Karpas-422 (cell line): ENCODE data around the gene FGR. TPM values are rescaled to one million over a fixed set of nuclear protein-coding genes. Genes with fewer than 3 reads are reported as not detected.

Source experiments
- DNase-seq: peaks from one replicate; pipeline ENCODE4 v3.0.0-alpha.2; 2015
- H2AFZ ChIP-seq: fragments of 200-600 bp; sonication (generic); 2 replicates; pipeline ENCODE4 v1.6.1; 2014; ENCODE audit warnings: antibody characterized with exemption, low read length, mixed read lengths
- H3K27ac ChIP-seq: fragments of 200-600 bp; sonication (generic); 2 replicates; pipeline ENCODE4 v1.5.1; 2014; ENCODE audit warnings: mild to moderate bottlenecking, low read length, moderate library complexity
- H3K27me3 ChIP-seq: fragments of 200-600 bp; sonication (generic); 2 replicates; pipeline ENCODE4 v1.6.1; 2014; ENCODE audit warnings: low read length, mixed read lengths
- H3K36me3 ChIP-seq: fragments of 200-600 bp; sonication (generic); 2 replicates; pipeline ENCODE4 v1.6.1; 2014; ENCODE audit warnings: low read length, mixed read lengths; ENCODE audit not compliant: insufficient read depth
- H3K4me1 ChIP-seq: fragments of 200-600 bp; sonication (generic); 2 replicates; pipeline ENCODE4 v1.6.1; 2014; ENCODE audit warnings: mild to moderate bottlenecking, low read length, mixed read lengths
- H3K4me2 ChIP-seq: fragments of 200-600 bp; sonication (generic); 2 replicates; pipeline ENCODE4 v1.6.1; 2014; ENCODE audit warnings: low read length, low read depth, mild to moderate bottlenecking; ENCODE audit not compliant: poor library complexity, severe bottlenecking
- H3K4me3 ChIP-seq: fragments of 200-600 bp; sonication (generic); 2 replicates; pipeline ENCODE4 v1.5.1; 2014; ENCODE audit warnings: mild to moderate bottlenecking, antibody characterized with exemption, low read length, mixed read lengths
- H3K79me2 ChIP-seq: fragments of 200-600 bp; sonication (generic); 2 replicates; pipeline ENCODE4 v1.6.1; 2014; ENCODE audit warnings: mild to moderate bottlenecking, low read length, mixed read lengths
- H3K9ac ChIP-seq: fragments of 200-600 bp; sonication (generic); 2 replicates; pipeline ENCODE4 v1.6.0; 2014; ENCODE audit warnings: low read length
- H3K9me2 ChIP-seq: fragments of 200-600 bp; sonication (generic), shearing (Covaris generic); replicated peaks from 2 replicates; pipeline ENCODE4 v1.6.0; 2014; ENCODE audit warnings: mild to moderate bottlenecking, low read length, moderate library complexity; ENCODE audit not compliant: insufficient read depth
- H3K9me3 ChIP-seq: fragments of 300-700, 200-600 bp; sonication (generic); 2 replicates; pipeline ENCODE4 v1.6.1; 2014; ENCODE audit warnings: low read length, mixed read lengths
- H4K20me1 ChIP-seq: fragments of 200-600 bp; sonication (generic); 2 replicates; pipeline ENCODE4 v1.6.1; 2014; ENCODE audit warnings: mild to moderate bottlenecking, antibody characterized with exemption, low read length, low read depth; ENCODE audit not compliant: insufficient read depth
- total RNA-seq: library from RNA; depleted of rRNA; stranded (reverse); fragments of >200 nt; shearing (Covaris generic); gene quantifications from 2 replicates; pipeline ENCODE4 v1.2.3, GENCODE V29; 2014; ENCODE audit warnings: low replicate concordance

FGR gene
- total RNA-seq, 1 experiment from 2014 or later, result 3.0 TPM

DNA sequence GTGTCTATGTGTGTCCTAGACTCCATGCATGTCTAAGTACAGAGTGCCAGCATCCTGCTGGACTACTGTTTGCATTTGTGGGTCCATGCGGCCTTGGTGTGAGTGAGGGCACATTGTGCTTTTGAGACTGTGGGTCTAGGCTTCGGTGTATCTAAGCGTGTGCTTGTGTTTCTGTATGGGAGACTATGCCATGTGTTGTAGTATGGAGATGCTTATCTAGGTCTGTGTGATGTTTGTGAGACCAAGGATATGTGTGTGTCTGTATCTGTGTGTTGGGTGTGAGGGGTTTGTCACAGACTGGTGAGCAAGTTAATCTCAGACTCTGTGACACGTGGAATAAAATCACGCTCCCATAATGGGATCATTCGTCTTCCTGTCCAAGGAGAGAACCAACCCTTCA is 45.5 kb downstream of the FGR start:
- no peaks in the 10 kb centered on the region for H3K36me3 ChIP-seq
- H3K9me3 ChIP-seq, result no peaks in the 10 kb centered on the region
- no peak overlapping the region for H2AFZ ChIP-seq
- no peak for DNase-seq
- H3K27me3 ChIP-seq, result no peaks in the 10 kb centered on the region
- no peak overlapping the region for H3K9ac ChIP-seq
- H4K20me1 ChIP-seq, result peaks cover 16% of the 10 kb centered on the region; the same call in 1 of the 2 replicates
- H3K27ac ChIP-seq, result no peak overlapping the region
- H3K9me2 ChIP-seq, result no peaks in the 10 kb centered on the region
- no peaks in the 10 kb centered on the region for H3K4me1 ChIP-seq
- H3K4me3 ChIP-seq, result no peak overlapping the region
- H3K79me2 ChIP-seq, result no peaks in the 10 kb centered on the region
- H3K4me2 ChIP-seq, result no peak overlapping the region

DNA sequence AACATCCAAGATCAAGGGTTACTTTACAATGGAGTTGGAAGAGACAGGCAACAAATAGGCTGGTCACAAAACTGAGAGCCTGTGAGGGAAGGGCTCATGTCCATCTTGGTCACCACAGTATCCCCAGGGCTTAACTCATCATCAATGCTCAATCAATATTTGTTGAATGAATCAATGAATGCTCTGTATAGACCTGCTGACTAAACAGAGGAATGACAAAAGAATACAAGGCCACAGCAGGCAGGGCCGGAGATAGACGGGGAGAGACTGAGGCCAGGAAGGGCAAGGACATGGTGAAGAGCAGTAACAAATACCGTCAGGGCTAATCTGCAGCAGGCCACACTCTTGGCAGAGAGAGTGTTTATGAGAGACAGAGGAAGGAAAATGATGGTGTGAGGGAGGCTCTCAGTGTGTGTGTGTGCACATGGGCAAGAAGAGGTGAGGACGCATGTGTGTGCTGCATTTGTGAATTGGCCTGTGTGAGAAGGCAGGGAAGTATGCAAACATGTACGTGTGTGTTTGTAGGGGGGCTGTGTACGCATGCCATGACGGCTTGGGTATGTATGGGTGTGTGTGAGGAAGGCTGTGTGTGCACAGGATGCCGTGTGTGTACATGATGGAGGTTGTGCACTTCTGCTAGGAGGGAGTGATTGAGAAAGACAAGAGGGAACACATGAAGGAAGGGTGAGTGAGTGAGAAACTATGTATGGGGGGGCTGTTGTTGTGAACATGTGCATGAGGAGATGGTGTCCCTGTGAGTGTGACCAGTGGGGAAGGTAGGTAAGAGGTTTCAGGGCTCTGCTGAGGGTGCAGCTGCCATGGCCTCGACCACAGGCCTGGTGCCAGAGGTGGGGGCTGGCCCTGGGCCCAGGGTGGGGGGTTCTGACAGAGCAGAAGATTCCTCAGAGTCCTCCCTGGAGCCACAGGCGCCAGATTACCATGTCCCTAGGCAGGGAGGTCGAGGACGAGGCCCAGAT is 46.4 kb downstream of the FGR start:
- Histone ChIP-seq H3K36me3 (no peaks in the 10 kb centered on the region), H3K9me3 (no peaks in the 10 kb centered on the region), H3K4me3 (no peak overlapping the region), H3K9me2 (no peaks in the 10 kb centered on the region), H4K20me1 (peaks cover 14% of the 10 kb centered on the region; the same call in 1 of the 2 replicates), H3K9ac (no peak overlapping the region), H3K4me2 (no peak overlapping the region), H3K79me2 (no peaks in the 10 kb centered on the region), H2AFZ (no peak overlapping the region), H3K27me3 (no peaks in the 10 kb centered on the region), H3K27ac (no peak overlapping the region), H3K4me1 (no peaks in the 10 kb centered on the region)
- no peak for DNase-seq

GRCh38 chr1:27585684-27586083 is 49.3 kb downstream of the FGR start:
- DNase-seq, result no peak
- Histone ChIP-seq H3K36me3 (no peaks in the 10 kb centered on the region), H3K79me2 (no peaks in the 10 kb centered on the region), H3K9me3 (no peaks in the 10 kb centered on the region), H3K4me2 (no peak overlapping the region), H3K4me1 (no peaks in the 10 kb centered on the region), H3K27ac (no peak overlapping the region), H3K9ac (no peak overlapping the region), H2AFZ (no peak overlapping the region), H3K27me3 (no peaks in the 10 kb centered on the region), H4K20me1 (peaks cover 12% of the 10 kb centered on the region; the same call in 1 of the 2 replicates), H3K4me3 (no peak overlapping the region), H3K9me2 (no peaks in the 10 kb centered on the region)

DNA sequence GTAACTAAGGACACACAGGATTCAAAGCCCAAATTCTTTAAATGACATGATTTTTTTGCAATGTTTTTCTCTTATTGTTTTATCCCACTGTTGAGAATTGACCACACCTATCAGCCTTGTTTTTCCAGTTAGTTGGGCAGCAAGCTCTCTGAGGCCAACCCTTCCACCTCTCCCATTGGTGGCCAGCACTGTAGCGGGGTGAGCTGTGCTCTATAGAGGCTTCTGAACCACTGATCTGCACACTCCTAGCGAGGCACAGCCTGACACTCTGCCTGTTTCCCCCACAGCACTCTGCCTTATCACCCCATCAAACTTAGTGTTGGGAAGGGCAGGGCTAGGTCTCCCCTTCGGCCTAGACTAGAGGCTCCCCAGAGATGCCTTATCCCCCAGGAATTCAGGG is 50.5 kb downstream of the FGR start:
- H3K36me3 ChIP-seq, result no peaks in the 10 kb centered on the region
- H2AFZ ChIP-seq, result no peak overlapping the region
- H3K27ac ChIP-seq, result no peak overlapping the region
- H3K4me2 ChIP-seq, result no peak overlapping the region
- H3K9ac ChIP-seq, result no peak overlapping the region
- H3K27me3 ChIP-seq, result no peaks in the 10 kb centered on the region
- no peaks in the 10 kb centered on the region for H3K9me2 ChIP-seq
- 0 out of 2 replicates have a peak, but pooled peaks cover 9% of the 10 kb centered on the region for H4K20me1 ChIP-seq
- H3K4me3 ChIP-seq, result no peak overlapping the region
- no peaks in the 10 kb centered on the region for H3K79me2 ChIP-seq
- DNase-seq, result no peak
- no peaks in the 10 kb centered on the region for H3K9me3 ChIP-seq
- H3K4me1 ChIP-seq, result no peaks in the 10 kb centered on the region

- Histone ChIP-seq H3K4me2 (no peak overlapping the region), H3K9ac (no peak overlapping the region), H3K36me3 (no peaks in the 10 kb centered on the region), H3K27ac (no peak overlapping the region), H4K20me1 (0 out of 2 replicates have a peak, but pooled peaks cover 9% of the 10 kb centered on the region), H3K9me2 (no peaks in the 10 kb centered on the region), H3K79me2 (no peaks in the 10 kb centered on the region), H3K4me1 (no peaks in the 10 kb centered on the region), H2AFZ (no peak overlapping the region), H3K9me3 (no peaks in the 10 kb centered on the region), H3K4me3 (no peak overlapping the region), H3K27me3 (no peaks in the 10 kb centered on the region)
- DNase-seq, result no peak
Measured at GRCh38 chr1:27583479-27583878, 51.5 kb downstream of the FGR start.

DNA sequence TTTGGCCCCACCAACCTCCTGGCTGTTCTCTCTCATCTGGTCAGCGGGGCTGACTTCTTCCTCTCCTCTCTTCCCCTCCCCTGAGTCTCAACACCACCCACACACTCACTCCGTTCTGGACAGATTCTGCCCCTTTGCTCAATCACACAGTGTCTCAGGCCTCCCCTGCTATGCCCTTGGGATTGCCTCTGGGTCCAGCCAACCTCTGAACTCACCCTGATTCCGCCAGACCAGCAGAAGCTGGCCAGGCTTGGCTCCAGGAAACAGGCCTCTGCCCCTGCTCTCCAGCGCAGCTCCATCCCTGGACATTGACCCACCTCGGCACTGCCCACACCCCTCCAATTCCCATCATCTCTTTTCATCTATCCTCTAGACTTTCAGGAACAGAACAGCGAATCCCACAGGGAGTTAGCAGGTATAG is 53.2 kb downstream of the FGR start:
- H3K27ac ChIP-seq, result no peak overlapping the region
- H3K4me1 ChIP-seq, result no peaks in the 10 kb centered on the region
- no peak overlapping the region for H3K4me3 ChIP-seq
- DNase-seq, result no peak
- no peaks in the 10 kb centered on the region for H3K36me3 ChIP-seq
- H3K27me3 ChIP-seq, result no peaks in the 10 kb centered on the region
- H3K9ac ChIP-seq, result no peak overlapping the region
- H4K20me1 ChIP-seq, result peaks cover 9% of the 10 kb centered on the region; the same call in 1 of the 2 replicates
- no peaks in the 10 kb centered on the region for H3K9me3 ChIP-seq
- H3K9me2 ChIP-seq, result no peaks in the 10 kb centered on the region
- H3K79me2 ChIP-seq, result no peaks in the 10 kb centered on the region
- H2AFZ ChIP-seq, result no peak overlapping the region
- no peak overlapping the region for H3K4me2 ChIP-seq

- Histone ChIP-seq H3K79me2 (no peaks in the 10 kb centered on the region), H3K27ac (no peak overlapping the region), H3K9ac (no peak overlapping the region), H3K4me2 (no peak overlapping the region), H3K9me2 (no peaks in the 10 kb centered on the region), H3K4me3 (no peak overlapping the region), H3K9me3 (no peaks in the 10 kb centered on the region), H4K20me1 (peaks cover 20% of the 10 kb centered on the region; the same call in 1 of the 2 replicates), H2AFZ (no peak overlapping the region), H3K36me3 (no peaks in the 10 kb centered on the region), H3K4me1 (no peaks in the 10 kb centered on the region; the same call in 1 of the 2 replicates), H3K27me3 (no peaks in the 10 kb centered on the region)
- no peak for DNase-seq
Measured at GRCh38 chr1:27577504-27578188, 57.3 kb downstream of the FGR start.

DNA sequence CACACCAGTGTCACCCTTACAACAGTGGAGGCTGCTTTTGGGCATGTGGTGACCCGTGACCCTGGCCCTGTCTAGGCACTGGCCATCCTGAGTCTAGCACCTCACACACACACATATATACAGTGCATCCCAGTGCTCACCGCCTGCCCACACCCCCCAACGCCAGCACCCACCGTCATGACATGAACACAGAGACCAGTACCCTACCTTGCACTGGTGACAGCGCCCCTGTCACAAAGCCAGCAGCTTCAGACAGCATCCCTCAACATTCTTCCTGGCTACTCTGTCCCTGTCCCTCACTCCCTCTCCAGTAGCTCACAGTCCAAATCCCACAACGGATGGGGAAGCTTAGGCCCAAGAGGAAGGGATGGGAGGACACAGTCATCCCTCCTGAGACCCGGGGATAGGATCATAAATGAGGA is 58.2 kb downstream of the FGR start:
- Histone ChIP-seq H2AFZ (no peak overlapping the region), H3K4me1 (peaks cover 6% of the 10 kb centered on the region; the same call in 1 of the 2 replicates), H3K79me2 (no peaks in the 10 kb centered on the region), H3K27ac (no peak overlapping the region), H4K20me1 (peaks cover 25% of the 10 kb centered on the region; the same call in 1 of the 2 replicates), H3K4me2 (no peak overlapping the region), H3K9me2 (no peaks in the 10 kb centered on the region), H3K9me3 (no peaks in the 10 kb centered on the region), H3K4me3 (no peak overlapping the region), H3K9ac (no peak overlapping the region), H3K36me3 (no peaks in the 10 kb centered on the region), H3K27me3 (no peaks in the 10 kb centered on the region)
- DNase-seq, result no peak
